Trophoblast cell (in vitro differentiated cells and primary cell): ENCODE measurements around the gene ZBTB7C.

Experiments used
- DNase-seq, 2 donors: peaks; one replicate each; pipeline ENCODE4 v3.0.0-alpha.2; 2016
- H2AFZ ChIP-seq: 2 replicates; pipeline ENCODE4 v1.6.1; 2013; ENCODE audit warnings: low read length, moderate library complexity, mild to moderate bottlenecking; ENCODE audit not compliant: insufficient read depth, poor library complexity
- H2AK5ac ChIP-seq: 2 replicates; pipeline ENCODE4 v1.6.1; 2013; ENCODE audit warnings: mild to moderate bottlenecking, low read length
- H2BK120ac ChIP-seq: 2 replicates; pipeline ENCODE4 v1.6.1; 2013; ENCODE audit warnings: low read length, mild to moderate bottlenecking, moderate library complexity; ENCODE audit not compliant: insufficient read depth, poor library complexity
- H2BK12ac ChIP-seq: 2 replicates; pipeline ENCODE4 v1.6.1; 2013; ENCODE audit warnings: mild to moderate bottlenecking, low read length, moderate library complexity
- H2BK5ac ChIP-seq: 2 replicates; pipeline ENCODE4 v1.6.1; 2013; ENCODE audit warnings: low read length, low read depth, moderate library complexity, mild to moderate bottlenecking; ENCODE audit not compliant: poor library complexity
- H3K14ac ChIP-seq: 2 replicates; pipeline ENCODE4 v1.6.1; 2013; ENCODE audit warnings: mild to moderate bottlenecking, low read length
- H3K18ac ChIP-seq: 2 replicates; pipeline ENCODE4 v1.6.1; 2013; ENCODE audit warnings: mild to moderate bottlenecking, low read length
- H3K23ac ChIP-seq: 2 replicates; pipeline ENCODE4 v1.6.1; 2013; ENCODE audit warnings: low read length
- H3K27ac ChIP-seq: 2 replicates; pipeline ENCODE4 v1.5.1; 2013; ENCODE audit warnings: low read depth, mild to moderate bottlenecking, inconsistent platforms, low read length, moderate library complexity
- H3K27me3 ChIP-seq: 2 replicates; pipeline ENCODE4 v1.6.1; 2013; ENCODE audit warnings: inconsistent platforms, mild to moderate bottlenecking, low read length, moderate library complexity; ENCODE audit not compliant: insufficient read depth
- H3K36me3 ChIP-seq, 2 experiments: 1 replicate in 1 of 2; 2 replicates in 1 of 2; pipeline ENCODE4 v1.6.1; 2013; ENCODE audit warnings: low read length in 2 of 2, mild to moderate bottlenecking in 2 of 2, moderate library complexity in 1 of 2; ENCODE audit not compliant: insufficient read depth in 2 of 2, control insufficient read depth in 1 of 2
- H3K4ac ChIP-seq: 2 replicates; pipeline ENCODE4 v1.6.1; 2013; ENCODE audit warnings: low read depth, mild to moderate bottlenecking, low read length, moderate library complexity
- H3K4me1 ChIP-seq, 2 experiments: 1 replicate in 1 of 2; 2 replicates in 1 of 2; pipeline ENCODE4 v1.6.1; 2013; ENCODE audit warnings: low read length in 2 of 2, mild to moderate bottlenecking in 2 of 2, moderate library complexity in 1 of 2; ENCODE audit not compliant: insufficient read depth in 2 of 2, control insufficient read depth in 1 of 2
- H3K4me2 ChIP-seq: 2 replicates; pipeline ENCODE4 v1.6.1; 2013; ENCODE audit warnings: inconsistent platforms, mild to moderate bottlenecking, low read length, moderate library complexity
- H3K4me3 ChIP-seq: 2 replicates; pipeline ENCODE4 v1.5.1; 2013; ENCODE audit warnings: mild to moderate bottlenecking, low read depth, low read length, inconsistent platforms
- H3K79me1 ChIP-seq: one replicate; pipeline ENCODE4 v1.6.1; 2013; ENCODE audit warnings: low read length
- H3K79me2 ChIP-seq: 2 replicates; pipeline ENCODE4 v1.6.1; 2013; ENCODE audit warnings: low read length, mild to moderate bottlenecking; ENCODE audit not compliant: control insufficient read depth, insufficient read depth, poor library complexity
- H3K9ac ChIP-seq: 2 replicates; pipeline ENCODE4 v1.6.1; 2013; ENCODE audit warnings: mild to moderate bottlenecking, low read length
- H3K9me3 ChIP-seq: 2 replicates; pipeline ENCODE4 v1.6.1; 2013; ENCODE audit warnings: low read depth, mild to moderate bottlenecking, control low read depth, inconsistent platforms, low read length; ENCODE audit not compliant: insufficient read depth
- H4K12ac ChIP-seq: 2 replicates; pipeline ENCODE4 v1.6.1; 2013; ENCODE audit warnings: low read depth, mild to moderate bottlenecking, low read length, moderate library complexity
- H4K8ac ChIP-seq: 2 replicates; pipeline ENCODE4 v1.6.1; 2013; ENCODE audit warnings: low read depth, mild to moderate bottlenecking, low read length, moderate library complexity
- H4K91ac ChIP-seq: one replicate; pipeline ENCODE4 v1.6.1; 2013; ENCODE audit warnings: low read depth, mild to moderate bottlenecking, low read length, moderate library complexity
- WGBS: extraction: QIAGEN DNeasy Blood & Tissue Kit; methylation state at CpG from one replicate; pipeline ENCODE4 v1.1.7; 2013; ENCODE audit warnings: missing lambda C conversion rate; ENCODE audit not compliant: insufficient read length, insufficient coverage; ENCODE audit errors: extremely low coverage; 5-methylcytosine and 5-hydroxymethylcytosine counted together

Gene ZBTB7C

GRCh38 chr18:48173557-48173956 is 235.6 kb downstream of the ZBTB7C start:
- no peak overlapping the region for H3K14ac ChIP-seq
- no peaks in the 10 kb centered on the region for H3K79me2 ChIP-seq
- H3K4me1 ChIP-seq = no peaks in the 10 kb centered on the region
- H3K27me3 ChIP-seq = no peaks in the 10 kb centered on the region
- no peak overlapping the region for H2BK5ac ChIP-seq
- no peak overlapping the region for H4K91ac ChIP-seq
- no peak overlapping the region for H3K4me2 ChIP-seq
- H2AFZ ChIP-seq = no peak overlapping the region
- H3K18ac ChIP-seq = no peak overlapping the region
- peaks cover 2% of the 10 kb centered on the region for H3K9me3 ChIP-seq
- H3K4me3 ChIP-seq = no peak overlapping the region
- H3K9ac ChIP-seq = no peak overlapping the region
- H3K79me1 ChIP-seq = no peaks in the 10 kb centered on the region
- no peak overlapping the region for H2BK12ac ChIP-seq
- DNase-seq = no peak
- no peak overlapping the region for H4K8ac ChIP-seq
- H3K4ac ChIP-seq = no peak overlapping the region
- H4K12ac ChIP-seq = no peak overlapping the region
- no peak overlapping the region for H2BK120ac ChIP-seq
- no peaks in the 10 kb centered on the region for H3K36me3 ChIP-seq
- H3K23ac ChIP-seq = no peak overlapping the region
- no peak overlapping the region for H3K27ac ChIP-seq
- H2AK5ac ChIP-seq = no peak overlapping the region
- no CpG with 5 or more reads among the region's 2 CpGs for WGBS

- Histone ChIP-seq H2BK12ac (no peak overlapping the region), H3K4ac (no peak overlapping the region), H3K27me3 (no peaks in the 10 kb centered on the region), H3K4me3 (no peak overlapping the region), H3K18ac (no peak overlapping the region), H2AK5ac (no peak overlapping the region), H3K79me1 (no peaks in the 10 kb centered on the region), H3K9me3 (no peaks in the 10 kb centered on the region), H3K36me3 (no peaks in the 10 kb centered on the region), H3K9ac (no peak overlapping the region), H2BK120ac (no peak overlapping the region), H3K79me2 (no peaks in the 10 kb centered on the region), H3K23ac (no peak overlapping the region), H4K12ac (no peak overlapping the region), H2AFZ (no peak overlapping the region), H2BK5ac (no peak overlapping the region), H3K4me1 (no peaks in the 10 kb centered on the region), H3K4me2 (no peak overlapping the region), H4K91ac (no peak overlapping the region), H3K27ac (no peak overlapping the region), H4K8ac (no peak overlapping the region), H3K14ac (no peak overlapping the region)
- WGBS = no CpG with 5 or more reads among the region's 19 CpGs
- DNase-seq = no peak
These were observed 236.8 kb downstream of the ZBTB7C start for GRCh38 chr18:48172226-48173006.

- DNase-seq = no peak
- H3K23ac ChIP-seq = no peak overlapping the region
- no peak overlapping the region for H3K14ac ChIP-seq
- no peak overlapping the region for H4K8ac ChIP-seq
- no peak overlapping the region for H3K4ac ChIP-seq
- H3K79me1 ChIP-seq = no peaks in the 10 kb centered on the region
- no peak overlapping the region for H2AK5ac ChIP-seq
- no peaks in the 10 kb centered on the region for H3K27me3 ChIP-seq
- H4K12ac ChIP-seq = no peak overlapping the region
- H2BK5ac ChIP-seq = no peak overlapping the region
- no peak overlapping the region for H3K4me3 ChIP-seq
- no peak overlapping the region for H2BK12ac ChIP-seq
- H4K91ac ChIP-seq = no peak overlapping the region
- H3K18ac ChIP-seq = no peak overlapping the region
- H3K9ac ChIP-seq = no peak overlapping the region
- H3K79me2 ChIP-seq = no peaks in the 10 kb centered on the region
- H3K36me3 ChIP-seq = no peaks in the 10 kb centered on the region
- H3K4me1 ChIP-seq = peaks cover 0 to 2% of the 10 kb centered on the region in 2 experiments
- no CpG with 5 or more reads among the region's 6 CpGs for WGBS
- no peak overlapping the region for H2BK120ac ChIP-seq
- H2AFZ ChIP-seq = no peak overlapping the region
- H3K4me2 ChIP-seq = no peak overlapping the region
- no peak overlapping the region for H3K27ac ChIP-seq
- H3K9me3 ChIP-seq = no peaks in the 10 kb centered on the region
These were observed 237.5 kb downstream of the ZBTB7C start for GRCh38 chr18:48171490-48172188.

GRCh38 chr18:48170651-48171050 is 238.5 kb downstream of the ZBTB7C start:
- no CpG with 5 or more reads among the region's 5 CpGs for WGBS
- no peak overlapping the region for H3K27ac ChIP-seq
- DNase-seq = no peak

More at GRCh38 chr18:48170651-48171050, 238.5 kb downstream of the ZBTB7C start:
- H2BK12ac ChIP-seq = no peak overlapping the region
- no peak overlapping the region for H3K23ac ChIP-seq
- H3K4me3 ChIP-seq = no peak overlapping the region
- no peak overlapping the region for H2AK5ac ChIP-seq
- no peaks in the 10 kb centered on the region for H3K79me2 ChIP-seq
- no peak overlapping the region for H3K9ac ChIP-seq
- H3K14ac ChIP-seq = no peak overlapping the region
- H3K4me1 ChIP-seq = peaks cover 0 to 2% of the 10 kb centered on the region in 2 experiments
- no peak overlapping the region for H4K12ac ChIP-seq
- no peak overlapping the region for H4K8ac ChIP-seq
- H3K4me2 ChIP-seq = no peak overlapping the region
- H3K9me3 ChIP-seq = no peaks in the 10 kb centered on the region
- no peak overlapping the region for H3K18ac ChIP-seq
- H3K27me3 ChIP-seq = no peaks in the 10 kb centered on the region
- no peak overlapping the region for H2BK5ac ChIP-seq
- no peaks in the 10 kb centered on the region for H3K79me1 ChIP-seq
- H4K91ac ChIP-seq = no peak overlapping the region
- no peaks in the 10 kb centered on the region for H3K36me3 ChIP-seq
- no peak overlapping the region for H2AFZ ChIP-seq
- H3K4ac ChIP-seq = no peak overlapping the region
- H2BK120ac ChIP-seq = no peak overlapping the region
